Esophagus squamous epithelium (tissue), 5 donors: Measurements from ENCODE around the gene LGR6. TPM values are rescaled to one million over a fixed set of nuclear protein-coding genes. Genes with fewer than 3 reads are reported as not detected.

ENCODE experiments used
- DNase-seq: peaks from one replicate; lab custom pipeline; 2025; lab: John Stamatoyannopoulos, UW
- H3K27ac ChIP-seq, 4 donors: fragments of 200-600 bp; sonication (generic); one replicate each; pipeline ENCODE4 v1.5.1; 2016 to 2019; ENCODE audit warnings: mild to moderate bottlenecking in 1 of 4
- H3K27me3 ChIP-seq, 4 donors: fragments of 200-600 bp; sonication (generic); 1 replicate in 3 of 4; 2 replicates in 1 of 4; pipeline versions ENCODE4 v1.5.1 to v1.6.0; 2017 to 2021; ENCODE audit warnings: antibody characterized with exemption in 1 of 4
- H3K36me3 ChIP-seq, 3 donors: fragments of 200-600 bp; sonication (generic); one replicate each; pipeline ENCODE4 v1.5.1; 2016 to 2019
- H3K4me1 ChIP-seq, 3 donors: fragments of 200-600 bp; sonication (generic); one replicate each; pipeline ENCODE4 v1.5.1; 2017 to 2019
- H3K4me3 ChIP-seq, 4 donors: fragments of 200-600 bp; sonication (generic); 1 replicate in 3 of 4; 2 replicates in 1 of 4; pipeline ENCODE4 v1.5.1; 2016 to 2019; ENCODE audit warnings: mild to moderate bottlenecking in 2 of 4, moderate library complexity in 1 of 4
- H3K9me3 ChIP-seq, 3 donors: fragments of 200-600 bp; sonication (generic); one replicate each; pipeline ENCODE4 v1.5.1; 2016 to 2019
- POLR2A ChIP-seq, 4 donors: fragments of 450-650 bp; IDR thresholded peaks; one replicate each; pipeline ENCODE4 v1.6.1; 2017; ENCODE audit warnings: antibody characterized with exemption in 4 of 4, mild to moderate bottlenecking in 4 of 4, moderate library complexity in 3 of 4
- WGBS, 2 donors: methylation state at CpG; one replicate each; pipeline ENCODE4 v1.1.5; 2018; 5-methylcytosine and 5-hydroxymethylcytosine counted together
- intact Hi-C: fragments of 100-400 bp; cut with DNase I; formaldehyde crosslinking; loops from one replicate; pipeline ENCODE4 v1.15.0; 2022
- total RNA-seq, 4 donors: library from RNA; depleted of rRNA; stranded (reverse); fragments of >200 nt; gene quantifications; one replicate each; pipeline ENCODE4 v1.1.0, GENCODE V29; 2016
- TF ChIP-seq, protein P1 (sequence below), 6 experiments: fragments of 450-650 bp in 4 of 6; fragments of 200-600 bp in 2 of 6; sonication (generic) in 2 of 6; IDR thresholded peaks; one replicate each; pipeline ENCODE4 v1.5.1; 2016 to 2019; ENCODE audit warnings: antibody characterized with exemption in 6 of 6, mild to moderate bottlenecking in 4 of 6, moderate library complexity in 4 of 6
- donor health status: DM: yes; HTN: yes; CAD: no.

The LGR6 gene
- total RNA-seq, 4 donors from 2014 or later: 0.53 to 6.4 (median 2.9) TPM

DNA sequence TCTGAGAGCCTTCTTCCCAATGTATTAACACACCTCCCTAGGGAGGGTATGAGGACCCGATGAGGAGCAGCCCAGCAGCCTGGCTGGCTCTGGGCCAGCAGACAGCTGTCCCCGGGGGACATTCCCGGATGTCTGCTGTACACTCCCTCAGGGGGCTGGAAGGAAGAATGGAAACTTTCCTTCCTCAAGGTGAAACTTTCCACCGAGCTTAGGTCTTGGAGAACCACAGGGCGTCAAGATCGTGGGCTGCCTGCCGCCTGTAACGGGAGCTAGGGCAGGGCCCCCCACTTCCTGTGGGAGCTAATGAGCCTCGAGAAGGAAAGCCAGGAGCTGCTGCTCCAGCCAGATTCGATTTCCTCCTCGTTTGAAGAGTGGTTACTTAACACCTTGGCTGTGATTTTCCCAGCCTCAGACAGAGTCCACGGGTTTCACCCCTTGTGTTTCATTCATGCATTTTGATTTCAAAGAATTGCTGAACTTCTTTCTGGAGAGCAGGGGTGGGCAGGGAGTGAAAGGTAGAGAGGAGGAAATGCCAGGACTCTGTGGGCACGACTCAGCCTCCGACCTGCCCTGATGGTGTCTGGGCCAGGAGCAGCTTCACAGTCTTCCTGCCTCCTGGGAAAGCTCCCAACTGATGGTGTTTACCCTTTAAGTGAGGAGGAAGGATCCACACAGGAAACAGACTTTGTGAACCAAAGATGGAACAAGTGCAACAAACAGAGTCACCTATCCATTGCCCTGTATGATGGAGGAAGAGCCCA lies 118.5 kb downstream of the LGR6 start:
- H3K36me3 ChIP-seq: no peaks in the 10 kb centered on the region
- peaks cover 0 to 82% (median 0%) of the 10 kb centered on the region in 4 donors for H3K27me3 ChIP-seq
- no peaks in the 10 kb centered on the region for H3K9me3 ChIP-seq
- no peak for TF ChIP-seq POLR2A (IDR thresholded peaks at IDR 0.05)
- TF ChIP-seq, protein P1, sequence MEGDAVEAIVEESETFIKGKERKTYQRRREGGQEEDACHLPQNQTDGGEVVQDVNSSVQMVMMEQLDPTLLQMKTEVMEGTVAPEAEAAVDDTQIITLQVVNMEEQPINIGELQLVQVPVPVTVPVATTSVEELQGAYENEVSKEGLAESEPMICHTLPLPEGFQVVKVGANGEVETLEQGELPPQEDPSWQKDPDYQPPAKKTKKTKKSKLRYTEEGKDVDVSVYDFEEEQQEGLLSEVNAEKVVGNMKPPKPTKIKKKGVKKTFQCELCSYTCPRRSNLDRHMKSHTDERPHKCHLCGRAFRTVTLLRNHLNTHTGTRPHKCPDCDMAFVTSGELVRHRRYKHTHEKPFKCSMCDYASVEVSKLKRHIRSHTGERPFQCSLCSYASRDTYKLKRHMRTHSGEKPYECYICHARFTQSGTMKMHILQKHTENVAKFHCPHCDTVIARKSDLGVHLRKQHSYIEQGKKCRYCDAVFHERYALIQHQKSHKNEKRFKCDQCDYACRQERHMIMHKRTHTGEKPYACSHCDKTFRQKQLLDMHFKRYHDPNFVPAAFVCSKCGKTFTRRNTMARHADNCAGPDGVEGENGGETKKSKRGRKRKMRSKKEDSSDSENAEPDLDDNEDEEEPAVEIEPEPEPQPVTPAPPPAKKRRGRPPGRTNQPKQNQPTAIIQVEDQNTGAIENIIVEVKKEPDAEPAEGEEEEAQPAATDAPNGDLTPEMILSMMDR (IDR thresholded peaks at IDR 0.05): no peak
- WGBS, 2 donors: 7 to 9% methylated on average over 12 to 13 of the region's 14 CpGs
- H3K4me1 ChIP-seq: peaks cover 0 to 8% (median 3%) of the 10 kb centered on the region in 3 donors
- DNase-seq: no peak
- no peak overlapping the region for H3K4me3 ChIP-seq
- intact Hi-C loops: no loop called here
- no peak overlapping the region for H3K27ac ChIP-seq

DNA sequence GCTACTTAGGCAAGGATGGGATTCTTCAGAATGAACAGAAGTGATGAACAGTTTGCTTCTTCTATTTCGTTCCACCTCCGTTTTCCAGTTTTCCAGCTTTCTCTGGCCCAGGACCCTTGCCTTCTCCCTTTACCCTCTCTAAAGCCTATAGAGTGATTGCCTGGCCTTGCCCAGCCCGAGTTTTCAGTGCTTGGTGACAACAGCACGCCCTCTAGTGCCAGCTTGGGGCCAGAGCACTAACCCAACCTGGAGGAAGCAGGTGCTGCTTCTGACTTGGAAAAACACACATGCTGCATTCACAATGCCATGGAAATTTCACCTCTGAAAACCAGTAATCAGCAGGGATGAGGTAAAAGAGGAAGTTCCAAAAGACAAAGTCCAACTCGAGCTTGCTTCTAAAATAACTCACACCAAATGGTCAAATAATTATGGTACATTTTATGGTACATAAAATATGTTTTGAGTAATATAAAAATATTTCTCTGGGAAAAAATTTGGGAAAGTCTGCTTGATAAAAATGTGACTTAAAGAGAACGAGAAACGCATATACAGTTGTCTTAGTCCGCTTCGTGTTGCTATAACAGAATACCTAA lies 122.1 kb downstream of the LGR6 start:
- intact Hi-C loops: loop anchor here (5.0 kb wide), 1 partner anchor 128 kb away; no protein-coding TSS in a partner anchor
- Histone ChIP-seq H3K9me3 (no peaks in the 10 kb centered on the region), H3K27ac (no peak overlapping the region), H3K4me1 (peaks cover 0 to 8% (median 3%) of the 10 kb centered on the region in 3 donors), H3K27me3 (peaks cover 0 to 81% (median 0%) of the 10 kb centered on the region in 4 donors), H3K36me3 (no peaks in the 10 kb centered on the region), H3K4me3 (no peak overlapping the region)
- no peak for DNase-seq
- 23 to 26% methylated on average over 9 of the region's 9 CpGs for WGBS, 2 donors
- TF ChIP-seq POLR2A (IDR thresholded peaks at IDR 0.05): no peak
- TF ChIP-seq, protein P1 (IDR thresholded peaks at IDR 0.05): peak; percentile 68 to 94 (median 89)

DNA sequence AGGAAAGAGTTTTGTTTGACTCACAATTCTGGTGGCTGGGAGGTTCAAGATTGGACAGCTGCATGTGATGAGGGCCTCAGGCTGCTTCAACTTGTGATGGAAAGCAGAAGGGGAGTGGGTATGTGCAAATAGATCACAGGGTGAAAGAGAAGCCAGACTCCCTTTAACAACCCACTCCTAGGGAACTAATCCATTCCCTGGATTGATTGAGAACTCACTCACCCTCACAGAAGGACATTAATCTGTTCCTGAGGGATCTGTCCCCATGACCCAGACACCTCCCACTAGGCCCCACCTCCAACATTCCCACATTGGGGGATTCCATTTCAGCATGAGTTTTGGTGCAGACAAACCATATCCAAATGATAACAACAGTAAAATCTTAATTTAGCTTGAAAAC lies 122.6 kb downstream of the LGR6 start:
- DNase-seq: no peak

DNA sequence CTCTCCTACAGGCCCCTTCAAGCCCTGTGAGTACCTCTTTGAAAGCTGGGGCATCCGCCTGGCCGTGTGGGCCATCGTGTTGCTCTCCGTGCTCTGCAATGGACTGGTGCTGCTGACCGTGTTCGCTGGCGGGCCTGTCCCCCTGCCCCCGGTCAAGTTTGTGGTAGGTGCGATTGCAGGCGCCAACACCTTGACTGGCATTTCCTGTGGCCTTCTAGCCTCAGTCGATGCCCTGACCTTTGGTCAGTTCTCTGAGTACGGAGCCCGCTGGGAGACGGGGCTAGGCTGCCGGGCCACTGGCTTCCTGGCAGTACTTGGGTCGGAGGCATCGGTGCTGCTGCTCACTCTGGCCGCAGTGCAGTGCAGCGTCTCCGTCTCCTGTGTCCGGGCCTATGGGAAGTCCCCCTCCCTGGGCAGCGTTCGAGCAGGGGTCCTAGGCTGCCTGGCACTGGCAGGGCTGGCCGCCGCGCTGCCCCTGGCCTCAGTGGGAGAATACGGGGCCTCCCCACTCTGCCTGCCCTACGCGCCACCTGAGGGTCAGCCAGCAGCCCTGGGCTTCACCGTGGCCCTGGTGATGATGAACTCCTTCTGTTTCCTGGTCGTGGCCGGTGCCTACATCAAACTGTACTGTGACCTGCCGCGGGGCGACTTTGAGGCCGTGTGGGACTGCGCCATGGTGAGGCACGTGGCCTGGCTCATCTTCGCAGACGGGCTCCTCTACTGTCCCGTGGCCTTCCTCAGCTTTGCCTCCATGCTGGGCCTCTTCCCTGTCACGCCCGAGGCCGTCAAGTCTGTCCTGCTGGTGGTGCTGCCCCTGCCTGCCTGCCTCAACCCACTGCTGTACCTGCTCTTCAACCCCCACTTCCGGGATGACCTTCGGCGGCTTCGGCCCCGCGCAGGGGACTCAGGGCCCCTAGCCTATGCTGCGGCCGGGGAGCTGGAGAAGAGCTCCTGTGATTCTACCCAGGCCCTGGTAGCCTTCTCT lies 124.6 kb downstream of the LGR6 start:
- no peak for TF ChIP-seq POLR2A (IDR thresholded peaks at IDR 0.05)
- TF ChIP-seq, protein P1 (IDR thresholded peaks at IDR 0.05): no peak
- no peak for DNase-seq
- intact Hi-C loops: loop anchor here (5.0 kb wide), 1 partner anchor 131 kb away; no protein-coding TSS in a partner anchor
- H3K27me3 ChIP-seq: peaks cover 0 to 56% (median 0%) of the 10 kb centered on the region in 4 donors
- H3K9me3 ChIP-seq: no peaks in the 10 kb centered on the region
- no peaks in the 10 kb centered on the region for H3K4me1 ChIP-seq
- no peak overlapping the region for H3K27ac ChIP-seq
- no peak overlapping the region for H3K4me3 ChIP-seq
- no peaks in the 10 kb centered on the region for H3K36me3 ChIP-seq
- 86 to 91% methylated on average over 17 to 26 of the region's 52 CpGs for whole genome bisulfite sequencing, 2 donors

More for the DNA sequence above, 122.6 kb downstream of the LGR6 start:
- no peaks in the 10 kb centered on the region for H3K9me3 ChIP-seq
- H3K27me3 ChIP-seq: peaks cover 0 to 76% (median 0%) of the 10 kb centered on the region in 4 donors
- no peak overlapping the region for H3K27ac ChIP-seq
- intact Hi-C loops: loop anchor here (5.0 kb wide), 1 partner anchor 129 kb away; no protein-coding TSS in a partner anchor
- H3K36me3 ChIP-seq: no peaks in the 10 kb centered on the region
- peaks cover 0 to 8% (median 3%) of the 10 kb centered on the region in 3 donors for H3K4me1 ChIP-seq
- H3K4me3 ChIP-seq: no peak overlapping the region
- TF ChIP-seq POLR2A (IDR thresholded peaks at IDR 0.05): no peak
- TF ChIP-seq, protein P1 (IDR thresholded peaks at IDR 0.05): no peak
